ENCODE results near the gene IGFBP6.

GRCh38 chr12:53097207-53097563 is 282 bp upstream of the IGFBP6 start:
- TF ChIP-seq, protein P1, sequence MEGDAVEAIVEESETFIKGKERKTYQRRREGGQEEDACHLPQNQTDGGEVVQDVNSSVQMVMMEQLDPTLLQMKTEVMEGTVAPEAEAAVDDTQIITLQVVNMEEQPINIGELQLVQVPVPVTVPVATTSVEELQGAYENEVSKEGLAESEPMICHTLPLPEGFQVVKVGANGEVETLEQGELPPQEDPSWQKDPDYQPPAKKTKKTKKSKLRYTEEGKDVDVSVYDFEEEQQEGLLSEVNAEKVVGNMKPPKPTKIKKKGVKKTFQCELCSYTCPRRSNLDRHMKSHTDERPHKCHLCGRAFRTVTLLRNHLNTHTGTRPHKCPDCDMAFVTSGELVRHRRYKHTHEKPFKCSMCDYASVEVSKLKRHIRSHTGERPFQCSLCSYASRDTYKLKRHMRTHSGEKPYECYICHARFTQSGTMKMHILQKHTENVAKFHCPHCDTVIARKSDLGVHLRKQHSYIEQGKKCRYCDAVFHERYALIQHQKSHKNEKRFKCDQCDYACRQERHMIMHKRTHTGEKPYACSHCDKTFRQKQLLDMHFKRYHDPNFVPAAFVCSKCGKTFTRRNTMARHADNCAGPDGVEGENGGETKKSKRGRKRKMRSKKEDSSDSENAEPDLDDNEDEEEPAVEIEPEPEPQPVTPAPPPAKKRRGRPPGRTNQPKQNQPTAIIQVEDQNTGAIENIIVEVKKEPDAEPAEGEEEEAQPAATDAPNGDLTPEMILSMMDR (IDR thresholded peaks at IDR 0.05; ENCODE audit: low read length), result no peak
- TF ChIP-seq EZH2 (optimal IDR thresholded peaks at IDR 0.05; ENCODE audit: low read depth, low read length), result no peak
